Kidney epithelial cell (primary cell): Measurements from ENCODE around the gene CNTNAP2. TPM values are rescaled to one million over a fixed set of nuclear protein-coding genes. Genes with fewer than 3 reads are reported as not detected.

Experiments
- DNase-seq: peaks from one replicate; pipeline ENCODE4 v3.0.0-alpha.2; 2010; ENCODE audit warnings: low read depth
- H3K27me3 ChIP-seq: 2 replicates; pipeline ENCODE4 v1.6.0; 2011; ENCODE audit warnings: low read length; ENCODE audit not compliant: control insufficient read depth, insufficient read depth
- H3K36me3 ChIP-seq: 2 replicates; pipeline ENCODE4 v1.5.1; 2011; ENCODE audit warnings: low read length; ENCODE audit not compliant: control insufficient read depth, insufficient read depth
- H3K4me3 ChIP-seq: 2 replicates; pipeline ENCODE4 v1.5.1; 2011; ENCODE audit warnings: low read depth, mild to moderate bottlenecking, control low read depth, low read length
- total RNA-seq: library from RNA; depleted of rRNA; stranded (reverse); fragments of >200 nt; gene quantifications from 2 replicates; pipeline ENCODE4 v1.2.3, GENCODE V29; 2015
- TF ChIP-seq, protein P1 (sequence below): IDR thresholded peaks from 2 replicates; pipeline ENCODE4 v1.5.1; 2011; ENCODE audit warnings: mild to moderate bottlenecking, moderate library complexity, low read length, control low read depth, inconsistent platforms; ENCODE audit not compliant: insufficient read depth, poor library complexity, severe bottlenecking

Gene CNTNAP2
- total RNA-seq, 1 donor from 2014 or later, result 14.0 TPM

DNA sequence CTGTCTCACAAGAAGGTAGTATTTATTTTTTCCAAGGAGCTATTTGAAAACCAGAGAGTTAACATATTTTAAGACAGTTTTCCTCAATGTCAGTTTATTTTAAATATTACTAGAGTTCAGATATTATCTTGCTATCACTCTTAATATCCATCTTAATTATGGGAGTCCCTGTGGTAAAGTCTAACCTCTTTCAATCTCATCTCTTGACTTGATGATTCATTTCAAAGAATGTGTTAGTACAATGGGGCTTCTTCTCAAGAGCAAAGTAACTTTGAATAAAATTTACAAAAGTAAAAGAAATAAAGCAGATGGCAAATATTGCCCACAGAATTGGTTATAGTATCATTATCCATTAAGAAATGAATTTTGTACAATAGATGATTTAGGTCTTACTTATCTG is 1742.9 kb downstream of the CNTNAP2 start:
- no peak for DNase-seq
- no peak overlapping the region for H3K4me3 ChIP-seq
- TF ChIP-seq, protein P1, sequence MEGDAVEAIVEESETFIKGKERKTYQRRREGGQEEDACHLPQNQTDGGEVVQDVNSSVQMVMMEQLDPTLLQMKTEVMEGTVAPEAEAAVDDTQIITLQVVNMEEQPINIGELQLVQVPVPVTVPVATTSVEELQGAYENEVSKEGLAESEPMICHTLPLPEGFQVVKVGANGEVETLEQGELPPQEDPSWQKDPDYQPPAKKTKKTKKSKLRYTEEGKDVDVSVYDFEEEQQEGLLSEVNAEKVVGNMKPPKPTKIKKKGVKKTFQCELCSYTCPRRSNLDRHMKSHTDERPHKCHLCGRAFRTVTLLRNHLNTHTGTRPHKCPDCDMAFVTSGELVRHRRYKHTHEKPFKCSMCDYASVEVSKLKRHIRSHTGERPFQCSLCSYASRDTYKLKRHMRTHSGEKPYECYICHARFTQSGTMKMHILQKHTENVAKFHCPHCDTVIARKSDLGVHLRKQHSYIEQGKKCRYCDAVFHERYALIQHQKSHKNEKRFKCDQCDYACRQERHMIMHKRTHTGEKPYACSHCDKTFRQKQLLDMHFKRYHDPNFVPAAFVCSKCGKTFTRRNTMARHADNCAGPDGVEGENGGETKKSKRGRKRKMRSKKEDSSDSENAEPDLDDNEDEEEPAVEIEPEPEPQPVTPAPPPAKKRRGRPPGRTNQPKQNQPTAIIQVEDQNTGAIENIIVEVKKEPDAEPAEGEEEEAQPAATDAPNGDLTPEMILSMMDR, result no peak
- H3K27me3 ChIP-seq, result no peaks in the 10 kb centered on the region
- no peaks in the 10 kb centered on the region for H3K36me3 ChIP-seq

DNA sequence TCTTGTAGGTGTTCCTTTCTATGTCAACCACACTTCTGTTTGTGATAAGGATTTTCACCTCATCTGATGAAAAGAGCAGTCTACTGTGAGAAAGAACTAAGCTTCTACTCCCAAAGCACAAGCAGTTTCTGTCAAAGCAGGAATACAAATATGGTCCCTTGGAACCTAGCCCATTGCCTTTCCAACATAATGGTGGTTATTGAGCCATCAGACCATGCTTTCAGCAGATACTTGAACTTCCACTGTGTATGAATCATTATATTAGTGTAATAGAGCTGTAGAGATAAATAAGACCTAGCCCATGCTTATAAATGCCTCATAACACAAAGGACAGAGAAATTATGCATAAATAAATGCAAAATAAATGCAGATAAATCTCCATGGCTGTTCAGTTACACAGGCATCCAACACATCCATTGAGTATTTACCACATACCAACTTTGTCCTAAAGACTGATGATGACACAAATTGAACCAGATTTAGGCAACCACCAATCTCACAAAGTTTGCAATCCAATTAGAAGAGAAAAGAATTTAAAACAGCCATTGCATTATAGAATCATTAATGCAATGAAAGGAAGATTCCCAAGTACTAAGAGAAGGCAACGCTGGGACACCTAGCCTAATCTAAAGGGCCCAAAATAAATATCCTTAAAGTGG is 1744.6 kb downstream of the CNTNAP2 start:
- no peaks in the 10 kb centered on the region for H3K27me3 ChIP-seq
- no peaks in the 10 kb centered on the region for H3K36me3 ChIP-seq
- TF ChIP-seq, protein P1, result no peak
- no peak overlapping the region for H3K4me3 ChIP-seq
- DNase-seq, result no peak

DNA sequence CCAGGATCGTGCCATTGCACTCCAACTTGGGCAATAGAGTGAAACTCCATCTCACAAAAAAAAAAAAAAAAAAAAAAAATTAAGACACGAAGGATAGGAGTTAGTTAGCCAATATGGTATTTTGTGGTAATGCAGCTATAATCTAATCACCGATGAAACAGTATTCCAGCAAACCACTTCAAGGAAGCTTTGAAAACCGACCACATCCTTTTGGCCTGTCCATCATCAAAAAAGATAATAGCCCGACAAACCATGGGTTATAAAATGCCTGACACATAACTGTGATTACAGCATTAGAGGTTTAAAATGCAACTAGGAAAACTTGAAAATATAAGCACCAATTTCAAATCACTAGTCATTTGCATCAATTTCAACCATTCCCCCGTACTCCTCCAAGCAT is 1745.3 kb downstream of the CNTNAP2 start:
- TF ChIP-seq, protein P1, result no peak
- Histone ChIP-seq H3K36me3 (no peaks in the 10 kb centered on the region), H3K4me3 (no peak overlapping the region), H3K27me3 (no peaks in the 10 kb centered on the region)
- no peak for DNase-seq

DNA sequence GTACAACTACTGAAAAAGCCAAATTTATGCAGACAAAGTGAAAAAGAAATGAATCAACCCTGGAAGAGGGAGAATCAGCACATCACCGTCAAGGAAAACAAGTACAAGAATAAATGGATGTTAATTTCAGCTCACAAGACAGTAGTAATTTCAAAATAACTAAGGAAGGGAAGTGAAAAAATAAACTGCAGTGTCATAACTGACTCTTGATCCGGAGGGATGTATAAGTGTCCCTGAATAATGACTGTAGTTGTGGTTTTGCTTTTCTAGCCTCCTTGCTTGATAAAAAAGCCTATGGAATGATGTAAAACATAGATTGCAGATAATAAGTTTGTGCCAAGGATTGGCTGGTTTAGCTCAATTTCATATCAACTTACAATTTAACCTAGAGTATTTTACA is 1752.9 kb downstream of the CNTNAP2 start:
- H3K27me3 ChIP-seq, result no peaks in the 10 kb centered on the region
- TF ChIP-seq, protein P1, result no peak
- no peak overlapping the region for H3K4me3 ChIP-seq
- no peak for DNase-seq
- H3K36me3 ChIP-seq, result no peaks in the 10 kb centered on the region

DNA sequence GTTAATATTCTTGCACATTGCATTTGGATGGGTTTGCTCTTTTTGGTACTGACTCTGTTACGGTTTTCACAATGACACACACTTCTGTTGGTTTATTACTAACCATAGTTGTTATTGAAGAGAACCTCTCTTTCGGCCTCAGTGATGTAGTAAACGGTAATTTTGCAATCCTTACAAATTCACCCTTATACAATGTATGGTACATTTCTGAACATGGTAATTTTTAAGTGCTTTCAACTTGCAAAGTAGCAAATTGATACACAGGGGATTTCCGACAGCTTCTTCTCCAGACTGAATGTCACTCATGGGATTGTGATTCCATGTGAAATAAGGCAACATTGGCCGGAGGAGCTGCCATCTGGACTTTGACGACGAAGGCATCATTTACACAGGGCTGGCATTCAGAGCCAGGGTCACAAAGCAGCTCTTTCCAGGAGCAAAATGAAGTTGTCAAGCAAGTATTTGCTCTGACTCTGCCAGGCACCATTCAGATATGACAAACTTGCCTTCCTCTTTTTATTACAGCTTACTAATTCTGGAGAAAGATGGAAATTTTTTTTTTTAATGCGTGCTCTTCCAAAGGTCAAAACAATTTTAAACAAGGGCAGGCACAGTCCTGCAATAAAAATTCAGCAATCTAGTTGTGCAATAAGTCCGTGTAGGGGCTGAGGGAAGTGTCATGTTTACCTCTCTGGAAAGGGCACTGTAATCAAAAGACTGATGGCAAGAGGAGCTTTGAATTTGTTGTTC is 1762.5 kb downstream of the CNTNAP2 start:
- H3K27me3 ChIP-seq, result no peaks in the 10 kb centered on the region
- TF ChIP-seq, protein P1, result no peak
- no peak for DNase-seq
- H3K36me3 ChIP-seq, result no peaks in the 10 kb centered on the region
- no peak overlapping the region for H3K4me3 ChIP-seq

DNA sequence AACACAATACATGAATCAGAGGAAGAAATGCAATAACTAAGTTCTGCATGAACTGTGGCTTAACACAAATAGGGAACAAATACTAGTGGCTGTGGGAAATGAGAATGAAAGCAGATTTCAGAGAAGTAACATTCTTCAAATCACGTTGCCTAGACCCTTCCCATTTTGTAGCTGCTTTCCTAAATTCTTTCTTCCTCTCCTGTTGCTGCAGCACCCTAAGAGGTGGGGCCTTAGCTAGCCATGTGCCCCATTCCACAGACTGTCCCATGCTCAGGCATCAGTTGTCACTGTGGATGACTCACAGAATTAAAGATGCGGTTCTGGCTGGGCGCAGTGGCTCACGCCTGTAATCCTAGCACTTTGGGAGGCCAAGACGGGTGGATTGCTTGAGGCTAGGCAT is 1769.3 kb downstream of the CNTNAP2 start:
- TF ChIP-seq, protein P1, result no peak
- DNase-seq, result no peak

More for the DNA sequence above, 1769.3 kb downstream of the CNTNAP2 start:
- Histone ChIP-seq H3K36me3 (no peaks in the 10 kb centered on the region), H3K27me3 (no peaks in the 10 kb centered on the region), H3K4me3 (no peak overlapping the region)
